ENCODE results near the gene ASB10. TPM values are rescaled to one million over a fixed set of nuclear protein-coding genes. Genes with fewer than 3 reads are reported as not detected.

The ASB10 gene
- total and polyA plus RNA-seq, 2 of the 8 experiments (the other 6 are each of a cell fraction or from before 2014, with no cell fraction given) = not detected

GRCh38 chr7:151192002-151192539 is 5.0 kb upstream of the ASB10 start (continued):
- TF ChIP-seq ATF3 (IDR thresholded peaks at IDR 0.05; ENCODE audit: insufficient read depth, low read depth, low read length) (no peak), CBX5 (IDR thresholded peaks at IDR 0.05; ENCODE audit: low read depth, low read length) (no peak), TCF12 (IDR thresholded peaks at IDR 0.05; ENCODE audit: low read depth, low read length) (no peak), BRCA1 (IDR thresholded peaks at IDR 0.05; ENCODE audit: low read depth, low read length) (no peak), RBBP5 (IDR thresholded peaks at IDR 0.05; ENCODE audit: borderline replicate concordance, low read depth, low read length) (no peak), RXRA (IDR thresholded peaks at IDR 0.05; ENCODE audit: insufficient read depth, low read depth, low read length) (no peak), BACH1 (IDR thresholded peaks at IDR 0.05; ENCODE audit: low read length) (no peak), JUND (IDR thresholded peaks at IDR 0.05; ENCODE audit: low read length) (no peak), RNF2 (IDR thresholded peaks at IDR 0.05; ENCODE audit: borderline replicate concordance, low read depth, low read length, missing control alignments, poor library complexity, severe bottlenecking) (no peak), SRF (IDR thresholded peaks at IDR 0.05; ENCODE audit: low read depth, low read length) (no peak)
